ENCODE results near the gene DDR2. TPM values are rescaled to one million over a fixed set of nuclear protein-coding genes. Genes with fewer than 3 reads are reported as not detected.

DDR2 gene
- polyA plus RNA-seq, 3 donors = 0.07 TPM; not detected in 2

- H3K27ac ChIP-seq (ENCODE audit: low read depth in 1 of 2, low read length in 2 of 2) = no peak overlapping the region
- no peak overlapping the region for H3K4me3 ChIP-seq (replicated peaks in 1 of 3; ENCODE audit: low read depth in 2 of 3, low read length in 3 of 3)
- no peaks in the 10 kb centered on the region for H4K20me1 ChIP-seq (ENCODE audit: insufficient read depth, low read length)
- WGBS (ENCODE audit: insufficient coverage) = 89% methylated on average over 1 of the region's 1 CpG
- TF ChIP-seq CTCF (IDR thresholded peaks at IDR 0.05) = no peak
- peaks cover 0 to 4% (median 0%) of the 10 kb centered on the region in 7 donors for H3K9me3 Mint-ChIP-seq
- no peak overlapping the region for H3K27ac Mint-ChIP-seq
- no peaks in the 10 kb centered on the region for H3K27me3 ChIP-seq (ENCODE audit: control insufficient read depth in 2 of 2, insufficient read depth in 2 of 2, low read length in 2 of 2)
- no peak overlapping the region for H3K9ac ChIP-seq (ENCODE audit: insufficient read depth, low read length, poor library complexity, severe bottlenecking)
- H3K36me3 Mint-ChIP-seq = no peaks in the 10 kb centered on the region
- no peak for DNase-seq
- no peaks in the 10 kb centered on the region for H3K36me3 ChIP-seq (replicated peaks in 1 of 2; ENCODE audit: control insufficient read depth in 1 of 2, insufficient read depth in 2 of 2, low read length in 2 of 2)
- H3K9me3 ChIP-seq (replicated peaks in 1 of 2; ENCODE audit: control insufficient read depth in 1 of 2, insufficient read depth in 1 of 2, low read length in 2 of 2) = peaks cover 0 to 2% of the 10 kb centered on the region in 2 donors
- no peaks in the 10 kb centered on the region for H3K4me1 ChIP-seq (ENCODE audit: control insufficient read depth in 1 of 2, insufficient read depth in 2 of 2, low read length in 2 of 2)
- H2AFZ ChIP-seq (ENCODE audit: insufficient read depth, low read depth, low read length, poor library complexity, severe bottlenecking) = no peak overlapping the region
- H3K79me2 ChIP-seq (ENCODE audit: insufficient read depth, low read length) = no peaks in the 10 kb centered on the region
- H3K4me3 Mint-ChIP-seq = no peak overlapping the region
- H3K4me1 Mint-ChIP-seq = no peaks in the 10 kb centered on the region
- no peak overlapping the region for H3K4me2 ChIP-seq (replicated peaks; ENCODE audit: extremely low read depth, low read length, poor library complexity, severe bottlenecking)
- intact Hi-C loops (cut with micrococcal nuclease) = no loop called here
- H3K27me3 Mint-ChIP-seq (ENCODE audit: low read depth in 3 of 3) = peaks cover 0 to 2% (median 2%) of the 10 kb centered on the region in 3 donors
These were observed 125.2 kb downstream of the DDR2 start for GRCh38 chr1:162757476-162757875.

DNA sequence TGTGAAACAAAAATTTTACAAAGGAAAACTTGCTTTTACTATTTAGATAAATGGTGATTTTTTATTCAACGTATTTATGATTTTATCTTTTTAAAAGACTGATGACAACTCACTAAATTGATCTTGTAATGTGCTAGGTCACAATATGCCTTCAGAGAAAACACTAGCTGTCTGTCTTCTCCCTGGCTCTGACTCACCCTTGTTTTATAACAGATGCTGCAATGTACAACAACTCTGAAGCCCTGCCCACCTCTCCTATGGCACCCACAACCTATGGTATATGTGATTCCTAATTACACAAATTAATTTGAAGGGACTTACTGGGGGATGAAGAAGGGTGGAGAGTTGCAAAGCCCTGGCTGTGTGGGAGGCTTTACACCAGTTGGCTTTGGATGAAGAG lies 133.5 kb downstream of the DDR2 start:
- no peak overlapping the region for H3K27ac Mint-ChIP-seq
- H3K27me3 Mint-ChIP-seq (ENCODE audit: low read depth in 3 of 3) = peaks cover 2 to 8% (median 5%) of the 10 kb centered on the region in 3 donors
- no peaks in the 10 kb centered on the region for H3K36me3 Mint-ChIP-seq
- Histone ChIP-seq H3K9ac (ENCODE audit: insufficient read depth, low read length, poor library complexity, severe bottlenecking) (no peak overlapping the region), H3K4me3 (replicated peaks in 1 of 3; ENCODE audit: low read depth in 2 of 3, low read length in 3 of 3) (no peak overlapping the region), H4K20me1 (ENCODE audit: insufficient read depth, low read length) (no peaks in the 10 kb centered on the region), H3K4me1 (ENCODE audit: control insufficient read depth in 1 of 2, insufficient read depth in 2 of 2, low read length in 2 of 2) (no peaks in the 10 kb centered on the region), H3K27ac (ENCODE audit: low read depth in 1 of 2, low read length in 2 of 2) (no peak overlapping the region), H2AFZ (ENCODE audit: insufficient read depth, low read depth, low read length, poor library complexity, severe bottlenecking) (no peak overlapping the region), H3K27me3 (ENCODE audit: control insufficient read depth in 2 of 2, insufficient read depth in 2 of 2, low read length in 2 of 2) (no peaks in the 10 kb centered on the region), H3K36me3 (replicated peaks in 1 of 2; ENCODE audit: control insufficient read depth in 1 of 2, insufficient read depth in 2 of 2, low read length in 2 of 2) (no peaks in the 10 kb centered on the region), H3K4me2 (replicated peaks; ENCODE audit: extremely low read depth, low read length, poor library complexity, severe bottlenecking) (no peak overlapping the region), H3K79me2 (ENCODE audit: insufficient read depth, low read length) (no peaks in the 10 kb centered on the region), H3K9me3 (replicated peaks in 1 of 2; ENCODE audit: control insufficient read depth in 1 of 2, insufficient read depth in 1 of 2, low read length in 2 of 2) (no peaks in the 10 kb centered on the region)
- H3K4me3 Mint-ChIP-seq = no peak overlapping the region
- no CpG with 5 or more reads among the region's 1 CpG for WGBS (ENCODE audit: insufficient coverage)
- TF ChIP-seq CTCF (IDR thresholded peaks at IDR 0.05) = no peak
- no peak for DNase-seq
- peaks cover 0 to 4% (median 0%) of the 10 kb centered on the region in 7 donors for H3K9me3 Mint-ChIP-seq
- no peaks in the 10 kb centered on the region for H3K4me1 Mint-ChIP-seq
- intact Hi-C loops (cut with micrococcal nuclease) = no loop called here

Measured in CD14-positive monocyte (primary cell).